ENCODE measurements around the gene KLK4. TPM values are rescaled to one million over a fixed set of nuclear protein-coding genes. Genes with fewer than 3 reads are reported as not detected.
A peak's percentile ranks its signal among the peaks of the same experiment; 100 is the strongest.
"Not testable (repeated sequence)": the region's sequence is repeated elsewhere in the genome, so short reads cannot be mapped to it uniquely, and the experiment has no call there.

The KLK4 gene
- total RNA-seq, 1 donor from 2014 or later = not detected

GRCh38 chr19:50912727-50913716 lies 1.8 kb upstream of the KLK4 start:
- no peak for DNase-seq (ENCODE audit: low spot score)

GRCh38 chr19:50912102-50912599 lies 956 bp upstream of the KLK4 start:
- peak; percentile 81 for DNase-seq (ENCODE audit: low spot score)

- DNase-seq (ENCODE audit: low spot score) = no peak
Measured at GRCh38 chr19:50910722-50911121, 473 bp downstream of the KLK4 start.

GRCh38 chr19:50909240-50910070 lies 1.7 kb downstream of the KLK4 start:
- no peak for DNase-seq (ENCODE audit: low spot score)

- DNase-seq (ENCODE audit: low spot score) = no peak
Measured at GRCh38 chr19:50908336-50908735, 2.9 kb downstream of the KLK4 start.

- no peak for DNase-seq (ENCODE audit: low spot score)
Measured at GRCh38 chr19:50906217-50906616, 5.0 kb downstream of the KLK4 start.

- DNase-seq (ENCODE audit: low spot score) = no peak
Measured at GRCh38 chr19:50902640-50903039, 8.6 kb downstream of the KLK4 start.

GRCh38 chr19:50899569-50899968 lies 11.6 kb downstream of the KLK4 start:
- DNase-seq (ENCODE audit: low spot score) = no peak

GRCh38 chr19:50898018-50898417 lies 13.2 kb downstream of the KLK4 start:
- no peak for DNase-seq (ENCODE audit: low spot score)

GRCh38 chr19:50897612-50898011 lies 13.6 kb downstream of the KLK4 start:
- DNase-seq (ENCODE audit: low spot score) = no peak

- no peak for DNase-seq (ENCODE audit: low spot score)
Measured at GRCh38 chr19:50897191-50897607, 14.0 kb downstream of the KLK4 start.

GRCh38 chr19:50896591-50897190 lies 14.5 kb downstream of the KLK4 start:
- no peak for DNase-seq (ENCODE audit: low spot score)

GRCh38 chr19:50896089-50896590 lies 15.1 kb downstream of the KLK4 start:
- not testable (repeated sequence) for DNase-seq (ENCODE audit: low spot score)

- DNase-seq (ENCODE audit: low spot score) = no peak
Measured at GRCh38 chr19:50894478-50895356, 16.5 kb downstream of the KLK4 start.

- DNase-seq (ENCODE audit: low spot score) = no peak
Measured at GRCh38 chr19:50893047-50893736, 18.0 kb downstream of the KLK4 start.

GRCh38 chr19:50891253-50891625 lies 20.0 kb downstream of the KLK4 start:
- no peak for DNase-seq (ENCODE audit: low spot score)

- no peak for DNase-seq (ENCODE audit: low spot score)
Measured at GRCh38 chr19:50890422-50891252, 20.6 kb downstream of the KLK4 start.

- DNase-seq (ENCODE audit: low spot score) = no peak
Measured at GRCh38 chr19:50889638-50890037, 21.6 kb downstream of the KLK4 start.

GRCh38 chr19:50882188-50882587 lies 29.0 kb downstream of the KLK4 start:
- no peak for DNase-seq (ENCODE audit: low spot score)
